ENCODE results near the gene MAGOH.
"Not testable (repeated sequence)": the region's sequence is repeated elsewhere in the genome, so short reads cannot be mapped to it uniquely, and the experiment has no call there.

MAGOH gene

DNA sequence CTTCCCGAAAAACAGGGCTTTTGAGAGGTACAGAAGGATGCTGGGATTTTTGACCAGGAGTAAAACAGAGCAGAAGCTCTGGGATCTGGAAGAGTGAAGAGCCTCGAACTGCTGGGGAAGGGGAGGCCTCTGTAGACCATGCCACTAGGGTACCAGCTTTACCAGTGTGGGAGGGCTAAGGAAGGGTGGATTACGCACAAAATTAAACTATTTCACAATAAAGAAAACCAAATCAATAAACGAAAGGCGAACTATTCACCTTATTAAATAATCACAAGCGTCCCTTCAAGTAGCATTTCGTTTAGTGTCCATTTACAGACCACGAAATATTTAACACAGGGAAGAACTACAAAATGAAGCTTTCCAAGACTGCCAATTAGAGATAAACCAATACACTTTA is 18.6 kb downstream of the MAGOH start:
- DNase-seq = no peak

DNA sequence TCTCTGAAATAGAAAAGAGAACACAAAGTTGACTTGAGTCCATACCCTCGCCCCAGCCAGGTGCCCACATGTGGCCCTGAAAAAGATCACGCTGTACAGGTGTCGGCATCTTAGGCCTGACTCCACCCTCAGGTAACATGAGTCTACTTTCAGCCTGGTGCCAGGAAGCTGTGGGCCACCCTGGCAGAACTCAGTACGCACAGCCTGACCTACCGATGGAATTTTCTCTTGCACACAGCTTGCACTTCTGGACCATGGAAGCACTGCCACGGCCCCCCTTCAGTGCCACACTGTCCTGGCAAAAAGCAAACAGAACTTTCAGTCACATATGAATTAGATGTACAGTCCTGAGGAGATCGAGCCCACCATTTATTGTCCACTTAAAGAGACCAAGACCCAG is 20.1 kb downstream of the MAGOH start:
- no peak for DNase-seq

DNA sequence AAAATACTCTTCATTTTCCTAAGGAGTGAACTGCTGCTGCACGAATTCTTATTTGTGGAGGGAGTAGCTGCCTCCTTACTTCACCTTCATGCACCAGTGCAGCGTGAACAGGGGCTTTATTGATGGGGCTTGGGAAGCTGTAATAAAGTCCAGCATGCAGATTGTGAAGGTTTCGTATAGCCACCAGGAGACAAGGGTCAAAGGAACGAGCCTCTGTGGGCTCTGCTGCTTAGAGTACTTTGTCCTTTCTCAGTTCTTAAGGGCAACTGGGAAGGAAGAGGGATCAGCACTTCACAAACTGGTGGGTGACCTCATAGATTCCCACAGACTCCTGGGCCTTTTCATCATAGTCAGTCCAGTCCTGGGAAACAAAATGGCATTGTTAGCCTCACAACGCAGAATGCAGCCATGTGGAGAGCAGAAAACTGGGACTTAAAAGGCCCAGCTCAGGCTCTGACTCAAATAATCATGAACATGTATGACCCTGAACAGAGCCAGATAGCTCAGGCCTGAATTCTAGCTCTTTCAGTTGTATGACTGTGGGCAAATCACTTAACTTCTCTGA is 23.9 kb downstream of the MAGOH start:
- no peak for DNase-seq

DNA sequence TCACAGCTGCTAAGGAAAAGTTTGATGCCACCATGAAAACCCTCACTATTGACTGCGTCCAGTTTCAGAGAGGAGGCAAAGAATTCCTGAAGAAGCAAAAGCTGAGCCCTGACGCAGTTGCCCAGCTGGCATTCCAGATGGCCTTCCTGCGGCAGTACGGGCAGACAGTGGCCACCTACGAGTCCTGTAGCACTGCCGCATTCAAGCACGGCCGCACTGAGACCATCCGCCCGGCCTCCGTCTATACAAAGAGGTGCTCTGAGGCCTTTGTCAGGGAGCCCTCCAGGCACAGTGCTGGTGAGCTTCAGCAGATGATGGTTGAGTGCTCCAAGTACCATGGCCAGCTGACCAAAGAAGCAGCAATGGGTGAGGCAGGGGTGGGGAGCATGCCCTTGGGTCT is 27.4 kb downstream of the MAGOH start:
- DNase-seq = no peak

DNA sequence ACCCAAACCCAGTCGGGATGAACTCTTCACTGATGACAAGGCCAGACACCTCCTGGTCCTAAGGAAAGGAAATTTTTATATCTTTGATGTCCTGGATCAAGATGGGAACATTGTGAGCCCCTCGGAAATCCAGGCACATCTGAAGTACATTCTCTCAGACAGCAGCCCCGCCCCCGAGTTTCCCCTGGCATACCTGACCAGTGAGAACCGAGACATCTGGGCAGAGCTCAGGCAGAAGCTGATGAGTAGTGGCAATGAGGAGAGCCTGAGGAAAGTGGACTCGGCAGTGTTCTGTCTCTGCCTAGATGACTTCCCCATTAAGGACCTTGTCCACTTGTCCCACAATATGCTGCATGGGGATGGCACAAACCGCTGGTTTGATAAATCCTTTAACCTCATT is 28.0 kb downstream of the MAGOH start:
- DNase-seq = no peak

DNA sequence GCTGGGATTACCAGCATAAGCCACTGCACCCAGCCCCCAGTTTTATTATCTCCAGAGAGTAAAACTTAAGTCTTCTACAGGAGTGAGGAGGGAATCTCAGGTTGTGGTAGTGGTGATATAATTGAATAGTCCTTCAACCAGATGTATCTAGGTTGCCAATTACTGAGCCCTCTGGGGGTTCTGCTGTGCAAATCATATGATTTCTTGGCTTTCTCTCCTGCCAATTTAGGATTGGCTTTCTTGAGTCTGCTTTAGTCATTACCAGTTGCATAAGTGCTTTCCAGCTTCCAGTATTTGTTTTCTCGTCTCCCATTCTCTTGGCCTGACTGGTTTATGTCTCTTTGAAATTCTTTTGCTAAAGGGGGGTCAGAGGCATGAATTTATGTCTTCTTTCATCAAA is 30.6 kb downstream of the MAGOH start:
- no peak for DNase-seq

DNA sequence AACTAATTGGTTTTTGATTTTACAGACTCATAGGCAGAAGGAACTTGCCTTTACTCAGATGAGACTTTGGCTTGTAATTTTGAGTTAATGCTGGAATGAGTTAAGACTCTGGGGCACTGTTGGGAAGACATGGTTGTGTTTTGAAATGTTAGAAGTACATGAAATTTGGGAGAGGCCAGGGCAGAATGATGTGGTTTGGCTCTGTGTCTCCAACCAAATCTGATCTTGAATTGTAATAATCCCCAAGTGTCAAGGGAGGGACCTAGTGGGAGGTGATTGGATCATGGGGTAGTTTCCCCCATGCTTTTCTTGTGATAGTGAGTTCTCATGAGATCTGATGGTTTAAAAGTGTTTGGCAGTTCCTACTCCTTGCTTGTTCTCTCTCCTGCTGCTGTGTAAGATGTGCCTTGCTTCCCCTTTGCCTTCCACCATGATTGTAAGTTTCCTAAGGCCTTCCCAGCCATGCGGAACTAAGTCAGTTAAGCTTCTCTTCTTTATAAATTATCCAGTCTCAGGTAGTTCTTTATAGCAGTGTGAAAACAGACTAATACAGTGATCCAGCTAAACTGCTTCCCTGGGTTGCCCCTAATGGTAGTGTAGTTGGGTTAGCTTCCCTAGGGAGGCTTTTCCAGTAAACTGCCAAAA is 31.5 kb downstream of the MAGOH start:
- no peak for DNase-seq

DNA sequence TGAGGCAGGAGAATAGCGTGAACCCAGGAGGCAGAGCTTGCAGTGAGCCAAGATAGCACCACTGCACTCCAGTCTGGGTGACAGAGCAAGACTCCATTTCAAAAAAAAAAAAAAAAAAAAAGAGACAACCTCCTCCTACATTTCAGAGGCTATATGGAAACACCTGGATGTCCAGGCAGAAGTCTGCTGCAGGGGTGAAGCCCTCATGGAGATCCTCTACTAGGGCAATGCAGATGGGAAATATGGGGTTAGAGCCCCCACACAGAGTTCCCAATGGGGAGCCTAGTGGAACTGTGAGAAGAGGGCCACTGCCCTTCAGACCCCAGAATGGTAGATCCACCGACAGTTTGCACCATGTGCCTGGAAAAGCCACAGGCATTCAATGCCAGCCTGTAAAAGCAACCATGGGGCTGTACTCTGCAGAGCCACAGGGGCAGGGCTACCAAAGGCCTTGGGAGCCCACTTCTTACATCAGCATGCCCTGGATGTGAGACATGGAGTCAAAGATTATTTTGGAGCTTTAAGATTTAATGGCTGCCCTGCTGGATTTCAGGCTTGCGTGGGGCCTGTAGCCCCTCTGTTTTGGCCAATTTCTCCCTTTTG is 32.1 kb downstream of the MAGOH start:
- not testable (repeated sequence) for DNase-seq

DNA sequence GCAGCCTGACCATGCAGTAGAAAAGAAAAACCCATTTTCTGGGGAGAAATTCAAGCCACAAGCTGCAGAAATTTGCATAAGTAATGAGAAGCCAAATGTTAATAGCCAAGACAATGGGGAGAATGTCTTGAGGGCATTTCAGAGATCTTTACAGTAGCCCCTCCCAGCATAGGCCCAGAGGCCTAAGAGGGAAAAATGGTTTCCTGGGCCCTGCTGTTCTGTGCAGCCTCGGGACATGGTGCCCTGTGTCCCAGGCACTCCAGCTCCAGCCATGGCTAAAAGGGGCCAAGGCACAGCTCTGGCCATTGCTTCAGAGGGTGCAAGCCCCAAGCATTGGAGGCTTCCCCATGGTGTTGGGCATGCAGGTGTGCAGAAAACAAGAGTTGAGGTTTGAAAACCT is 32.8 kb downstream of the MAGOH start:
- DNase-seq = not testable (repeated sequence)

DNA sequence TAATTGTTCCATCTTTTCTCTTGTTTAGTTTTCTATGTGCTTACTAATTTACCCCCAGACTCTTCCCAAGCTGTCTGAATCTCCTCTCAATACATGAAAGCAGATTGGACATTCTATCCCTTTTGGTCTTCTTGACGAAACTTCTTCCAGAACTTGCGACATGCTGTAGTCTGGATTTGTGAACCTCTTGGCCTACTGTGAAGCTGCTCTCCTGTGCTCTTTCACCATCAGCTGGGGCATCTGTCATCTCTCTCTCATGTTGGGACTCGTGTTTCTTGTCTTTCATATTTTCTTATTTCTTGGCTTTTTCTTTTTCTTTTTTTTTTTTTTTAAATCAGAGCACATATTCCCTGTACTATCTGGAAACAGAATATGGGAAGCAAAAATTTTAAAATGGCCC is 34.9 kb downstream of the MAGOH start:
- DNase-seq = no peak

DNA sequence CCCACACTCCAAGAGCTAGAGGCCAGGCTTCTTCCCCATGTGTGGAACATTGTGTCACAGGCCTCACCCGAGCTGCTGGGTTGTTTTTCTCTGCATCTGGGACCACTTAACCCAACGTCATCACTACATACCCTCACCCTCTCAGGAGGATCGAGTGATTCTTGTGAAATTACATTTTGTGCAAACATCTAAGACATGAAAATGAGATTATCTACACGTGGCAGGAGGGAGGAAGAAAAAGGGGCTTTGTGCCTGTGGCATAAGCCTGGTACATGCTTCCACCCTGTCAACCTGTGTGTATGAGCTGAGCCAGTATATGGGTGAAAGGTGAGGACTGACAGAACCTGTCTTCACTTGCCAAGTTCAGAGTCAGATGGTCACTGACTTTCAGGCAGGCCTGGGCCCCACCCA is 40.1 kb downstream of the MAGOH start:
- no peak for DNase-seq

DNA sequence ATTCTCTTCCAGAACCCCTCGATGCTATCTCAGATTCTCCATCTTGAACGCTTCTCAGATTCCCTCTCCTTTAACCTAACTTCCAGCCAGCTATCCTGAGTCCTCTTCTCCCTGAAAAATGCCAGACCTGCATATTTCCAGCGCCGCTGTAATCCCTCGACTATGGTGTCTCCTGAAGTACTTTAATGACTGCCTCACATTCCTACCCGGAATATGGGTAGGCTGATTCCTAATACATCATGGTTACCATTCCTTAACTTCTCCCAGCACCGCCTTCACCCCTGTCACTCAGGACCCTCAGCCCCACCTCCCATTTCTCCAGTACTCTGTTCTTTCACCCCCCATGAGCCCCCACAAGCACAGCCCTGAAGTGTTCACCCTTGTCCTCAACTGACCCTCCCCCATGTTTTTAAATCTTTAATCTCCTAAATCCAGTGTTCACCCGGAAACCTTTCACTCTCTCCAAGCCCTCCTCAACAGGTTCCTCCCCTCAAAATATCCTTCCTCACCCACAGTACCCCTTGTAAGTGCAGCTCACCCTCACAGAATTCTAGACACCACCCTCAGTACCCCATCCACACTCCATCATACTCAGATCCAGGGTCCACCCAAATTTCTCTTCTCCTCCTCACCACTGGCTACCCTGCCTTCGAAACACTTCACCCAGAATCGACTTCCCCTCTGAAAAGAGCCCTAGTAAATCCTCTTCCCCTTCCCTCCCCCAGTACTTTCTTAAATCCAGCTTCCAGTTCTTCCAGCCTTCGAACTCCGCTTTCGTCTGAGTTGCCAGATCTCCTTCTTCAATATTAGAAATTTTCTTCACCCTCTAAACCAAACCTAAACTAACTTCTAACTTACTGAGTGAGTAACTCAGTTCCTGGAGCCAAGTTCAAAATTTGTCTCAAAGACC is 40.8 kb downstream of the MAGOH start:
- DNase-seq = no peak

DNA sequence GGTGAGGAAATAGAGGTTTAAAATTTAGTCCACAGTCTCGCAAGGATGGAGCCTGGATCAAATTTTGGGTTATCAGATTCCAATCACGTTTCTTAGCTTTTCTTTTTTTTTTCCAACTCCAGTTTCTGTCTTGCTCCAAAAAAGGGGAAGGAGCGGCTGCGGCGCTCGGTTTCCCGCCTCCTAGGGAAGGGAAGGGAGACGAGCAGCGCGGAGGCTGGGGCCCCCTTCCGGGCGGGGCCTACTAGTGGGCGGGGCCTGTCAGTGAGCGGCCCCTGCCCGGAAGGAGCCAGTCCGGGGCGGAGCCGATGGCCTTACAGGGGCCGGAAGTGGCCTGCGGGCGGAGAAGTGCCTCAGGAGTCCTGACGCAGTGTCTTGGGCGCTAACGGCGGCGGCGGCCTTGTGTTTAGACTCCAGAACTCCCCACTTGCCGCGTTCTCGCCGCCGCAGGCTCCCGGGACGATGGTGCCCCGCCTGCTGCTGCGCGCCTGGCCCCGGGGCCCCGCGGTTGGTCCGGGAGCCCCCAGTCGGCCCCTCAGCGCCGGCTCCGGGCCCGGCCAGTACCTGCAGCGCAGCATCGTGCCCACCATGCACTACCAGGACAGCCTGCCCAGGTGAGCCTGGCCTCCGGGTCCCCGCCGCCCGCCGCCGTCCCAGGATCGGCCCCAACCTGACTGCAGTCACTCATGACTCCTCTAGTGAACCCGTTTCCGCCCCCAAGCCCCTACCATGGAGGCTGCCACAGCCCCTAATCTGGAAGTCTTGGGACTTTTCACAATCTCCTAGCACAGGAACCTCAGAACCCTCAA is 41.6 kb downstream of the MAGOH start, which contains the start of gene CPT2:
CPT2 (plus strand) TSS at position 340 of the 806 bp plus-strand sequence; CDS start at position 460, 120 bp downstream.
- peak; percentile 90 for DNase-seq

DNA sequence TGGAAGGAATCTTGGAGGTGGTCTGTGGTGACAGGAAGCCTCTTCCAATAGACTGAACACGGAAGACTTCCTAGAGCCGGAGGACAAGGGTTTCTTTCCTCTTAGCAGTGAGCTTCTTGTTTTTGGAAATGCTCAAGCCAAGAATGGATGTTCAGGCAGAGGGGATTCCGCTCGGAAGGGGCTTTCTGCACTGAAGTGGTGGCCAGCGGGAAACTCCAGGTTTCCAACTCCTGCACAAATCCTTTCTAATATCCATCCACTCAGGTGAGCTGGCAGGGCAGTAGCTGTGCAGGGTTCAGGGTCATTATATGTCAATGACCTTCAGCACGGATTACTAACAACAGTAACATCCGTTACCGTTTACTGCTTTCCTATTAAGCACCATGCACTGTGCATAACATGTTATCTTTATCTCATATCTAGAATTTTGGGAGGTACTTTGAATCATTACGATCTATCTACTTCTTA is 42.3 kb downstream of the MAGOH start:
- DNase-seq = no peak

DNA sequence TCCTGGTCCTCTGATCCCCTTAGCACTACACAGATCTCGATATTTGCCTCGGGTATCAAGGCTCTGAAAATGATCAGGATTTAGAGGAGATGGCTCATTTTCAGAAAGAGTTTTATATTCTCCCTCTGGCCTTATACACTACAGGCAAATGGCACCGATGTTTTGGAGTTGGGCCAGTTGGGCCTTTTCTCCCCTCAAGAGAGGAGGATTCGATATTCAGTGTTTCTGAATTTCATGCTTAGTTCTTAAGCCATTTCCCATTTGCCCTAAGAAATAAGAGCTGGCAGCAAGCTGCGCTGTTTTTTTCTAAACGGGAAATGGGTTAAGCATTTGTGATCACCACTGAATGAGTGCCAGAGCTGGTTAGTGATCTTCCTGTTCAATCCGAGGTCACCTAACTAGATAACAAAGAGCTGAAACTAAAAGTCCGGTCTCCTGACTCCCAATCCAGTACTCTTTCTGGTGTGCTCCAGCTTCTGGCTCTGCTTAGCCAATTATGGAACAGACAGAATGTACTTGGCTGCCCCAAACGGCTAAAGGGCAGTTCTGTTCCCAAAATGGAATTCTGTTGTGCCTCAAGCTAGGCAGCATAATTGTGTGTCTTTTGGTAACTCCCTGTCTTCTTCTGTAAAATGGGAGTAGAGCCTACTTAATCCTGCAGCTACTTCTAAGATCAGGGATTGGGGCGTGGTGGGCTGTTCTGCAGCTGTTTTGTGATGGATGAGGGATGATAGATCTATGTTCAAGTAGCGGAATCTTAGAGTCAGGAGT is 42.9 kb downstream of the MAGOH start:
- DNase-seq = no peak

DNA sequence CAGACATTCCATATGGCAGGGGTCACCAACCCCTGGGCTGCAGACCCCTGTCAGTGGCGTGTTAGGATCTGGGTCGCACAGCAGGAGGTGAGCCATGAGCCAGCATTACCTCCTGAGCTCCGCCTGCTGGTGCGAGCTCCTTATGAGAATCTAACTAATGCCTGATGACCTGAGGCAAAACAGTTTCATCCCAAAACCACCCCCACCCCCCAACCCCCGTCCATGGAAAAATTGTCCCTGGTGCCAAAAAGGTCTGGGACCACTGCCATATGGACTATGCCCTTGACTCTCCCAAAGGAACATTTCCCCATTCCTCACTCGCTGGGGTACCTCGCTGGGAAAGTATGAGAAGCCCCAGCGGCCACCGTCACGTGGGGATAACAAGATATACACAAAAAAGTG is 48.1 kb downstream of the MAGOH start:
- no peak for DNase-seq

DNA sequence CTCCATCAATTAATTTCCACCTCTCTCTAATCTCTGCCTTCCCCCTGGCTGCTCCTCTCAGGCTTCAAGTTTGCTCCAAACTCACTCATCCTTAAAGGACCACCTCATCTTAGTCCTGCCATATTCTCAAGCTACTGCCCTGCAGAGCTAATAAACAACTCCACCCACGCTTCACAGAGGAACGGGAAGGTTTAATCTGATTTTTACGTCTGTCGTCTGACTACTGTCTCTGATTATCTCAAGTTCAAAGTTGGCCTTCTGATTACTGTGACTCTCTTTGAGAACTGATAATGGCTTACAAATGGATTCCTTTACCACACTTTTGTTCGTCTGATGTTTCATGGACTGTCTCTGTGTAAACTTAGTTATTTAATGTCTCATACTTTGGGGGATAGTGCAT is 49.3 kb downstream of the MAGOH start:
- no peak for DNase-seq

DNA sequence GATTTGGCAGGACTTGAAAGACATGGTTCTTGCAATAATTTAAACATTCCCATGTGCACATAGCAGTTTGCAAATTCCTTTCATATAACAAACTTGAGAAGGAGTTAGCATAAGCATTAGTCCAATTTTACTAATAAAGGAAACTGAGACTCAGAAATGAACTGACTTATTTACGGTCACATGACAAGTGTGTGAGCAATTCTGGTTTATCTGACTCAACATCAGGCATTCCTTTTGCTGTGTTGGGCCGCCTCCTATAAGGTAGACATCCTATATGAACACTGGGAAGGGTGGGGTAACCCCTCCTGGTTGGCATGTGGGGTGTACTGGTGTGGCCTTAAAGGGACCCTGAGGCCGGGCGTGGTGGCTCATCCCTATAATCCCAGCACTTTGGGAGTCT is 50.2 kb downstream of the MAGOH start:
- DNase-seq = no peak

DNA sequence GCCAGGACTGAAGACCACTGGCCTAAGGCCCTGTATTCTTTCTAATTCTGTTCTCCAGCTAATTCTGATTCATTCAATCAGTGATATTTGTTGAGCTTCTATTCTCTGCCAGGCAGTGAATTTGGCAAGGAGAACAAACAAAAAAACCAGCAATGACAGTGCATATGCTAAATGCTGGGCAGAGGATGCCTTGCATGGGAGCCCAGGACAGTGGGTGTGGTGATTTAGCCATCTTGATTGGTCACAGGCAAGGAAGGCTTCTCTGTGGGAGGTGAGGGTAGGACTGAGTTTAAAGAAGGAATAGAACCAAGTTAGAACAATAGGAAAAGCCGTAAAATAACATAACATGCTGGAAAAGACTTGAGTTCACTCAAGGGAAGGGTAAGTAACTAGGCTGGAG is 50.9 kb downstream of the MAGOH start:
- DNase-seq = no peak

DNA sequence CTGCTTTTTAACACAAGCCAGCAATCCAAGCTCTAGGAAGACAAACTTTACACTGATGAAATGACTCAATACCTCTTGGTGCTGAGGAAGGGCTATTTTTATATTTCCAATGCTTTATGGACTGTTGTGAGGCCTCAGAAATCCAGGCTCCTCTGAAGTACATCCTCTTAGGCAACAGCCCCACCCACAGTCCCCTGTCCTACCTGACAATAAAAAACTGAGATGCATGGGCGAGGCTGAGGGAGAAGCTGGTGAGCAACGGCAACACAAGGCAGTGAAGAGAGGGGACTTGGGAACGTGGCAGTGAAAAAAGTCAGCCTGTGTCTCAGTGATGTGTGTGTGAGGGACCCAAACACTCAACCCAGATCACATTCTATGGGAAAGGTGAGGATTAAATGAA is 51.8 kb downstream of the MAGOH start:
- DNase-seq = no peak

DNA sequence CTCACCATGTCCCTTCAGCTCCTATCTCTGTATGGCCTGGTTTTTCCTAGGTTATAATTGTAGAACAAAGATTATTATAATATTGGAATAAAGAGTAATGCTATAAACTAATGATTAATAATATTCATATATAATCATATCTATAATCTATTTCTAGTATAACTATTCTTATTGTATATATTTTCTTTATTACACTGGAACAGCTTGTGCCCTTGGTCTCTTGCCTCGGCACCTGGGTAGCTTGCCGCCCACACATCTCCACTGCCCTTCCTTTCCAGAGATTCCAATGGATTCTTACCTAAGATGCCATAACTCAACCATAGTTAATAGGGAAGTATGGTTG is 52.4 kb downstream of the MAGOH start:
- DNase-seq = not testable (repeated sequence)
